H1 (cell line): ENCODE data around the gene FAM107A. TPM values are rescaled to one million over a fixed set of nuclear protein-coding genes. Genes with fewer than 3 reads are reported as not detected.

Experiments used
- CTCF ChIA-PET: fragments of 300-600 bp; sonication (Branson Sonifier 250); formaldehyde crosslinking; loops from one replicate; lab custom pipeline; 2021; ENCODE audit not compliant: partially characterized antibody; lab: Charles Lee
- POLR2A ChIA-PET: fragments of 300-600 bp; sonication (Branson Sonifier 250); formaldehyde crosslinking; loops from one replicate; lab custom pipeline; 2021; ENCODE audit warnings: inconsistent platforms; ENCODE audit not compliant: partially characterized antibody; lab: Charles Lee
- DNase-seq, 2 experiments: peaks; one replicate each; pipeline versions ENCODE4 v3.0.0 to v3.0.0-alpha.2; 2010 to 2022; ENCODE audit warnings: low spot score in 2 of 2, low read depth in 1 of 2, mixed read lengths in 1 of 2
- FAIRE-seq: peaks from 2 replicates; lab custom pipeline; 2011; peaks lifted over from hg19 to GRCh38; lab: Jason Lieb, UNC
- H2AFZ ChIP-seq: 2 replicates; pipeline ENCODE4 v1.8.1; 2012; ENCODE audit warnings: low read length, inconsistent platforms
- H2AK5ac ChIP-seq: 2 replicates; pipeline ENCODE4 v1.6.1; 2013; ENCODE audit warnings: low read depth, low read length
- H2BK120ac ChIP-seq: replicated peaks from 2 replicates; pipeline ENCODE3; 2013; ENCODE audit warnings: low read depth, low read length, inconsistent platforms
- H2BK12ac ChIP-seq: 2 replicates; pipeline ENCODE4 v1.6.1; 2013; ENCODE audit warnings: low read depth, low read length
- H2BK15ac ChIP-seq: 2 replicates; pipeline ENCODE4 v1.6.1; 2013; ENCODE audit warnings: low read length
- H2BK20ac ChIP-seq: 2 replicates; pipeline ENCODE4 v1.6.1; 2013; ENCODE audit warnings: low read length
- H2BK5ac ChIP-seq: 2 replicates; pipeline ENCODE4 v1.6.1; 2013; ENCODE audit warnings: low read depth, low read length
- H3K14ac ChIP-seq: 2 replicates; pipeline ENCODE4 v1.6.1; 2013; ENCODE audit warnings: inconsistent platforms; ENCODE audit not compliant: insufficient read length
- H3K18ac ChIP-seq: 2 replicates; pipeline ENCODE4 v1.6.1; 2013; ENCODE audit warnings: low read length; ENCODE audit errors: extremely low read depth
- H3K23ac ChIP-seq: 2 replicates; pipeline ENCODE4 v1.6.1; 2013; ENCODE audit warnings: inconsistent platforms; ENCODE audit not compliant: insufficient read length
- H3K23me2 ChIP-seq: 2 replicates; pipeline ENCODE4 v1.6.1; 2013; ENCODE audit warnings: low read depth, low read length
- H3K27ac ChIP-seq: 2 replicates; pipeline ENCODE4 v1.6.1; 2011; ENCODE audit warnings: low read depth, low read length, inconsistent platforms
- H3K27me3 ChIP-seq, 4 experiments: replicated peaks in 1 of 4; 1 replicate in 1 of 4; 2 replicates in 3 of 4; pipeline versions ENCODE4 v1.6.1 to v1.8.1; 2011 to 2013; ENCODE audit warnings: low read length in 3 of 4, mild to moderate bottlenecking in 3 of 4, inconsistent platforms in 2 of 4, mixed read lengths in 2 of 4, moderate library complexity in 1 of 4; ENCODE audit not compliant: control insufficient read depth in 3 of 4, insufficient read depth in 3 of 4; ENCODE audit errors: extremely low read depth in 1 of 4
- H3K36me3 ChIP-seq, 4 experiments: 2 replicates each; pipeline versions ENCODE4 v1.6.1 to v1.8.1; 2011 to 2013; ENCODE audit warnings: mild to moderate bottlenecking in 4 of 4, low read length in 3 of 4, moderate library complexity in 2 of 4, control low read depth in 1 of 4, inconsistent platforms in 1 of 4; ENCODE audit not compliant: insufficient read depth in 4 of 4, control insufficient read depth in 2 of 4
- H3K4ac ChIP-seq: replicated peaks from 2 replicates; pipeline ENCODE3; 2013; ENCODE audit warnings: low read length, low read depth, mixed read lengths, inconsistent platforms; ENCODE audit not compliant: insufficient read length
- H3K4me1 ChIP-seq, 4 experiments: replicated peaks in 1 of 4; 1 replicate in 1 of 4; 2 replicates in 3 of 4; pipeline versions ENCODE4 v1.6.1 to v1.8.1; 2011 to 2013; ENCODE audit warnings: low read length in 3 of 4, inconsistent platforms in 2 of 4, mixed read lengths in 1 of 4; ENCODE audit not compliant: insufficient read depth in 4 of 4, control insufficient read depth in 3 of 4
- H3K4me2 ChIP-seq, 2 experiments: 2 replicates each; pipeline versions ENCODE4 v1.6.1 to v1.8.1; 2011 to 2013; ENCODE audit warnings: low read depth in 2 of 2, low read length in 2 of 2, control low read depth in 1 of 2, inconsistent platforms in 1 of 2, mild to moderate bottlenecking in 1 of 2; ENCODE audit not compliant: insufficient read depth in 1 of 2
- H3K4me3 ChIP-seq, 4 experiments: fragments of 200-600, 300-600 bp in 1 of 4; sonication (generic), shearing (Covaris generic), sonication (Bioruptor Twin) in 1 of 4; 2 replicates each; pipeline versions ENCODE4 v1.5.1 to v1.8.1; 2011 to 2016; ENCODE audit warnings: low read length in 4 of 4, low read depth in 3 of 4, control low read depth in 2 of 4, inconsistent platforms in 2 of 4, mild to moderate bottlenecking in 2 of 4, mixed read lengths in 1 of 4, moderate library complexity in 1 of 4; ENCODE audit not compliant: insufficient read depth in 2 of 4; ENCODE audit errors: extremely low read depth in 1 of 4
- H3K56ac ChIP-seq: replicated peaks from 2 replicates; pipeline ENCODE3; 2013; ENCODE audit warnings: low read depth, mild to moderate bottlenecking, mixed read lengths, low read length, inconsistent platforms; ENCODE audit not compliant: insufficient read length
- H3K79me1 ChIP-seq: 2 replicates; pipeline ENCODE4 v1.6.1; 2013; ENCODE audit warnings: low read depth, low read length, control low read depth
- H3K79me2 ChIP-seq, 2 experiments: 2 replicates each; pipeline versions ENCODE4 v1.6.1 to v1.8.1; 2012 to 2013; ENCODE audit warnings: low read length in 2 of 2, mild to moderate bottlenecking in 2 of 2, inconsistent platforms in 1 of 2; ENCODE audit not compliant: insufficient read depth in 2 of 2, control insufficient read depth in 1 of 2
- H3K9ac ChIP-seq, 4 experiments: replicated peaks in 1 of 4; 1 replicate in 1 of 4; 2 replicates in 3 of 4; pipeline versions ENCODE4 v1.6.1 to v1.8.1; 2011 to 2013; ENCODE audit warnings: low read depth in 3 of 4, low read length in 3 of 4, control low read depth in 2 of 4, mild to moderate bottlenecking in 2 of 4, moderate library complexity in 2 of 4, inconsistent platforms in 1 of 4; ENCODE audit errors: extremely low read depth in 1 of 4
- H3K9me3 ChIP-seq, 2 experiments: 2 replicates each; pipeline versions ENCODE4 v1.6.1 to v1.8.1; 2012 to 2013; ENCODE audit warnings: mild to moderate bottlenecking in 2 of 2, moderate library complexity in 2 of 2, control low read depth in 1 of 2, inconsistent platforms in 1 of 2, low read depth in 1 of 2, low read length in 1 of 2, mixed read lengths in 1 of 2; ENCODE audit not compliant: insufficient read depth in 2 of 2
- H4K20me1 ChIP-seq, 2 experiments: replicated peaks in 1 of 2; 2 replicates each; pipeline versions ENCODE3 to v1.8.1; 2011 to 2013; ENCODE audit warnings: inconsistent platforms in 2 of 2, low read length in 2 of 2, mild to moderate bottlenecking in 1 of 2; ENCODE audit not compliant: insufficient read depth in 2 of 2, control insufficient read depth in 1 of 2
- H4K5ac ChIP-seq: 2 replicates; pipeline ENCODE4 v1.6.1; 2013; ENCODE audit warnings: low read length, low read depth, mixed read lengths, inconsistent platforms; ENCODE audit not compliant: insufficient read length
- H4K8ac ChIP-seq: 2 replicates; pipeline ENCODE4 v1.8.0; 2013; ENCODE audit warnings: mild to moderate bottlenecking, moderate library complexity, low read length, inconsistent platforms; ENCODE audit not compliant: insufficient read depth; ENCODE audit errors: extremely low read depth
- H4K91ac ChIP-seq: replicated peaks from 2 replicates; pipeline ENCODE3; 2013; ENCODE audit warnings: low read length, mixed read lengths, inconsistent platforms; ENCODE audit not compliant: insufficient read length
- CBX5 ChIP-seq: fragments of 300-800, 300-1000 bp; sonication (generic); IDR thresholded peaks from 2 replicates; pipeline ENCODE4 v1.7.1; 2016; ENCODE audit warnings: antibody characterized with exemption, low read length, low read depth
- CBX8 ChIP-seq: fragments of 300-800, 300-1000 bp; sonication (generic); IDR thresholded peaks from 2 replicates; pipeline ENCODE4 v1.7.1; 2016; ENCODE audit warnings: low read depth, low read length, borderline replicate concordance
- CEBPB ChIP-seq: IDR thresholded peaks from 2 replicates; pipeline ENCODE4 v1.6.1; 2012; ENCODE audit warnings: low read depth, low read length
- FOSL1 ChIP-seq: IDR thresholded peaks from 2 replicates; pipeline ENCODE4 v1.6.1; 2011; ENCODE audit warnings: mild to moderate bottlenecking, low read depth, low read length, moderate library complexity; ENCODE audit not compliant: insufficient read depth
- MAFK ChIP-seq: IDR thresholded peaks from 2 replicates; pipeline ENCODE4 v1.6.1; 2012; ENCODE audit warnings: low read depth, mild to moderate bottlenecking, improper control_type of control experiment, low read length
- RAD21 ChIP-seq, 2 experiments: IDR thresholded peaks in 1 of 2; conservative IDR thresholded peaks in 1 of 2; 2 replicates each; pipeline ENCODE4 v1.6.1; 2011; ENCODE audit warnings: low read depth in 2 of 2, low read length in 2 of 2, improper control_type of control experiment in 1 of 2, inconsistent platforms in 1 of 2, mild to moderate bottlenecking in 1 of 2, moderate library complexity in 1 of 2
- RBBP5 ChIP-seq: IDR thresholded peaks from 2 replicates; pipeline ENCODE4 v1.7.1; 2012; ENCODE audit warnings: low read depth, mild to moderate bottlenecking, inconsistent platforms, low read length, moderate library complexity, borderline replicate concordance
- SP1 ChIP-seq: IDR thresholded peaks from 2 replicates; pipeline ENCODE4 v1.6.1; 2011; ENCODE audit warnings: low read depth, low read length
- SRF ChIP-seq: IDR thresholded peaks from 2 replicates; pipeline ENCODE4 v1.6.1; 2011; ENCODE audit warnings: mild to moderate bottlenecking, low read depth, low read length, moderate library complexity
- TCF12 ChIP-seq: IDR thresholded peaks from 2 replicates; pipeline ENCODE4 v1.6.1; 2011; ENCODE audit warnings: low read depth, mild to moderate bottlenecking, low read length
- WGBS, 2 experiments: shearing (Covaris generic) in 1 of 2; methylation state at CpG; one replicate each; pipeline versions ENCODE4 v1.1.6 to v1.1.7; 2013 to 2015; ENCODE audit warnings: low lambda C conversion rate in 2 of 2, mixed read lengths in 2 of 2, inconsistent platforms in 1 of 2, low coverage in 1 of 2, missing lambda C conversion rate in 1 of 2; ENCODE audit not compliant: insufficient replicate concordance in 2 of 2, insufficient coverage in 1 of 2, insufficient read length in 1 of 2; ENCODE audit errors: extremely low coverage in 1 of 2, missing lambda C conversion rate in 1 of 2; 5-methylcytosine and 5-hydroxymethylcytosine counted together
- polyA plus RNA-seq, 7 experiments: library from polyadenylated mRNA; depleted of rRNA in 3 of 7; stranded (reverse) in 5 of 7; unstranded in 2 of 7; fragments of >200 nt in 5 of 7; fragments of 200-250 nt in 2 of 7; gene quantifications; 1 replicate in 5 of 7; 2 replicates in 1 of 7; 4 replicates in 1 of 7; pipeline versions ENCODE4 v1.2.1 to v1.2.3, GENCODE V29; 2011 to 2013; ENCODE audit warnings: missing spikeins in 2 of 7, mixed read lengths in 2 of 7
- total RNA-seq: library from RNA; stranded (reverse); fragmentation: NEBNext Ultra II Directional; extraction: Animal tissue kit (Norgen Biotek cat#: 25700); gene quantifications from 2 replicates; pipeline ENCODE4 v1.2.1, GENCODE V29; 2021
- TF ChIP-seq, protein P1 (sequence below), 3 experiments: IDR thresholded peaks; 1 replicate in 2 of 3; 2 replicates in 1 of 3; pipeline versions ENCODE4 v1.5.1 to v1.6.1; 2011; ENCODE audit warnings: low read length in 3 of 3, mild to moderate bottlenecking in 3 of 3, inconsistent platforms in 2 of 3, low read depth in 1 of 3, moderate library complexity in 1 of 3; ENCODE audit not compliant: insufficient read depth in 1 of 3; ENCODE audit errors: control extremely low read depth in 1 of 3

FAM107A gene
- total and polyA plus RNA-seq, 2 of the 8 experiments (the other 6 are each of a cell fraction or from before 2014, with no cell fraction given): 0.51 to 0.65 TPM

DNA sequence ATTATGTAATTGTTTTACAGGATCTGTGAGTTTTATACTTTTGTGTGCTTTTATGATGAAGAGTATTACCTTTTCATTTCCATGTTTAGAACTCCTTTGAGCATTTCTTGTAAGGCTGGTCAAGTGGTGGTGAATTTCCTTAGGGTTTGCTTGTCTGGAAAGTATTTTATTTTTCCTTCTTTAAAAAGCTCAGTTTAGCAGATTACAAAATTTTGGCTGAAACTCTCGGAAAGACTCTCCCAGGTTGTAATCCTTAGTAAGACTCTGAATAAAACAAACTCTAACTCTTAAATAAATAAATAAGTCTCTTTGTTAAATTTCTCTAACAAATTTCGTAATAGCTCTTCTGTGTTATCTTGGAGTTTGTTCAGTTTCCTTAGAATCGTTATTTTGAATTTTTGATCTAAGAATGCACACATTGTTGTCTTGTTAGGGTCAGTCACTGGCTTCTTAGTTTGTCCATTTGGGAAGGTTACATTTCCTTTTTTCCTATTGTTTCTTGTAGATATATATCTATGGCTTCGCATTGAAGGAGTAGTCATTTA lies 25.5 kb downstream of the FAM107A start:
- H3K4me1 ChIP-seq: peaks cover 0 to 1% (median under 1%) of the 10 kb centered on the region in 4 experiments; a peak in 3 of 7 replicates
- H3K4me3 ChIP-seq: no peak overlapping the region
- no peak overlapping the region for H3K4me2 ChIP-seq
- H3K4ac ChIP-seq: no peak overlapping the region
- no peak overlapping the region for H2BK120ac ChIP-seq
- H3K79me2 ChIP-seq: no peaks in the 10 kb centered on the region
- no peak overlapping the region for H2BK20ac ChIP-seq
- no peaks in the 10 kb centered on the region for H3K23me2 ChIP-seq
- H3K27ac ChIP-seq: no peak overlapping the region
- no peak overlapping the region for H4K91ac ChIP-seq
- no peaks in the 10 kb centered on the region for H3K27me3 ChIP-seq
- DNase-seq (no peak), FAIRE-seq (no peak)
- CTCF ChIA-PET: interaction anchor here (1.4 kb wide), 1 partner anchor 88 kb away, joined by 3 read pairs; no protein-coding TSS in a partner anchor
- H4K5ac ChIP-seq: no peak overlapping the region
- no peak overlapping the region for H2AFZ ChIP-seq
- 87% methylated on average over 4 of the region's 4 CpGs; no CpG with 5 or more reads in 1 of the 2 experiments for WGBS, 2 experiments
- no peaks in the 10 kb centered on the region for H3K36me3 ChIP-seq
- H3K14ac ChIP-seq: no peak overlapping the region
- no peak overlapping the region for H2BK12ac ChIP-seq
- no peak overlapping the region for H3K56ac ChIP-seq
- H3K23ac ChIP-seq: no peak overlapping the region
- TF ChIP-seq FOSL1 (no peak), MAFK (no peak), CBX5 (no peak), SP1 (no peak), SRF (no peak), CEBPB (no peak), RBBP5 (no peak), TCF12 (no peak), CBX8 (no peak), RAD21 (IDR thresholded peaks at IDR 0.05 in 1 of 2, conservative IDR thresholded peaks at IDR 0.05 in 1 of 2; ENCODE audit: low read depth in 2 of 2, low read length in 2 of 2) (no peak)
- TF ChIP-seq, protein P1, sequence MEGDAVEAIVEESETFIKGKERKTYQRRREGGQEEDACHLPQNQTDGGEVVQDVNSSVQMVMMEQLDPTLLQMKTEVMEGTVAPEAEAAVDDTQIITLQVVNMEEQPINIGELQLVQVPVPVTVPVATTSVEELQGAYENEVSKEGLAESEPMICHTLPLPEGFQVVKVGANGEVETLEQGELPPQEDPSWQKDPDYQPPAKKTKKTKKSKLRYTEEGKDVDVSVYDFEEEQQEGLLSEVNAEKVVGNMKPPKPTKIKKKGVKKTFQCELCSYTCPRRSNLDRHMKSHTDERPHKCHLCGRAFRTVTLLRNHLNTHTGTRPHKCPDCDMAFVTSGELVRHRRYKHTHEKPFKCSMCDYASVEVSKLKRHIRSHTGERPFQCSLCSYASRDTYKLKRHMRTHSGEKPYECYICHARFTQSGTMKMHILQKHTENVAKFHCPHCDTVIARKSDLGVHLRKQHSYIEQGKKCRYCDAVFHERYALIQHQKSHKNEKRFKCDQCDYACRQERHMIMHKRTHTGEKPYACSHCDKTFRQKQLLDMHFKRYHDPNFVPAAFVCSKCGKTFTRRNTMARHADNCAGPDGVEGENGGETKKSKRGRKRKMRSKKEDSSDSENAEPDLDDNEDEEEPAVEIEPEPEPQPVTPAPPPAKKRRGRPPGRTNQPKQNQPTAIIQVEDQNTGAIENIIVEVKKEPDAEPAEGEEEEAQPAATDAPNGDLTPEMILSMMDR (IDR thresholded peaks at IDR 0.05; ENCODE audit: control extremely low read depth in 1 of 3, insufficient read depth in 1 of 3, low read depth in 1 of 3, low read length in 3 of 3): no peak
- TF ChIP-seq, all 59 proteins: peak for 0
- H3K9ac ChIP-seq: no peak overlapping the region
- no peak overlapping the region for H4K8ac ChIP-seq
- POLR2A ChIA-PET: no interaction called here
- H2BK5ac ChIP-seq: no peak overlapping the region
- H3K18ac ChIP-seq: no peak overlapping the region
- no peaks in the 10 kb centered on the region for H3K79me1 ChIP-seq
- H2AK5ac ChIP-seq: no peak overlapping the region
- peaks cover 0 to 5% of the 10 kb centered on the region in 2 experiments; a peak in 2 of 4 replicates for H3K9me3 ChIP-seq
- no peaks in the 10 kb centered on the region for H4K20me1 ChIP-seq
- H2BK15ac ChIP-seq: no peak overlapping the region
